NB4 (cell line): ENCODE results near the gene KCNJ14.

ENCODE experiments used
- DNase-seq: peaks from one replicate; pipeline ENCODE4 v3.0.0; 2010; ENCODE audit warnings: low read depth
- H3K4me3 ChIP-seq: one replicate; pipeline ENCODE4 v1.5.1; 2011; ENCODE audit warnings: mild to moderate bottlenecking, low read depth, low read length, moderate library complexity
- MYC ChIP-seq: IDR thresholded peaks from 2 replicates; pipeline ENCODE4 v1.6.1; 2011; ENCODE audit warnings: low read depth, low read length
- POLR2A ChIP-seq: IDR thresholded peaks from 2 replicates; pipeline ENCODE4 v1.6.1; 2011; ENCODE audit warnings: mild to moderate bottlenecking; ENCODE audit not compliant: insufficient read length; ENCODE audit errors: extremely low read depth
- TF ChIP-seq, protein P1 (sequence below): IDR thresholded peaks from 2 replicates; pipeline ENCODE4 v1.6.1; 2011; ENCODE audit warnings: low read depth, low read length
- TF ChIP-seq, protein P2 (sequence below): IDR thresholded peaks from one replicate; pipeline ENCODE4 v1.5.1; 2012; ENCODE audit warnings: low read depth, low read length

KCNJ14 gene

DNA sequence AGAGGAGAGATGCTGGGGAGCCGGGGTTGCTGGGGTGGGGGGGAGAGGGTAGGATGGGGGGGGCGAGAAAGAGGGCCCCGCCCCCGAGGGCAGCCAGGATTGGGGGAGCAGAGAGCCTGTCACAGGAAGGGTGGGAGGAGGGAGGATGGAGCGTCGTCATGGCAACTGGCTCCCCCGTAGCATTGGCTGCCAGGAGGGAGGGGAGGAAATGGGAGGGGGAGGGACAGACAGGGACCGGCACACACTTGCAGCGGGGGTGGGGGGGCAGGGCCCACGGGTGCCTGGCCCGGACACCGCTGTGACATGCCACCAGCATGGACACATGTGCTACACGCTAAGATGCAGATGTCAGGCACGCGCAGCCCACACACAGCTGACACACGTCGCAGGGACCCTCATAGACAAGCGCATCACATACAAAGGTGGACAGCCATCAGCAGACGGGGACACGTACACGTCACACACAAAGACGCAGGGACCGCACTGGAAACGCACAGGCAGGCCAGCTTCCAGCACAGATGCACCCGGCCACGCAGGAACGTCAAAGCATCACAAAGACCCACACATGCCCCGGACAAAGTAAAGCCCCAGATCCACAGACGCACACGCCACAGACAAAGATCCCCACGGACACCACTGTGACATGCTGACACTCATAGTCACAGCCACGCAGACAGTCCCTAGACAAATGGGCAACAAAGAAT is 56.6 kb downstream of the KCNJ14 start, which contains the start of gene LMTK3:
Gene LMTK3, minus strand, starts transcription at position 36 of the 704 bp plus-strand sequence. CDS start 259 bp downstream, outside the sequence.
- no peak within 1 kb of the TSS for H3K4me3 ChIP-seq
- DNase-seq, result peak; percentile 86
- TF ChIP-seq MYC (no peak), POLR2A (no peak)
- TF ChIP-seq, protein P1, sequence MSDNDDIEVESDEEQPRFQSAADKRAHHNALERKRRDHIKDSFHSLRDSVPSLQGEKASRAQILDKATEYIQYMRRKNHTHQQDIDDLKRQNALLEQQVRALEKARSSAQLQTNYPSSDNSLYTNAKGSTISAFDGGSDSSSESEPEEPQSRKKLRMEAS, result no peak
- TF ChIP-seq, protein P2, sequence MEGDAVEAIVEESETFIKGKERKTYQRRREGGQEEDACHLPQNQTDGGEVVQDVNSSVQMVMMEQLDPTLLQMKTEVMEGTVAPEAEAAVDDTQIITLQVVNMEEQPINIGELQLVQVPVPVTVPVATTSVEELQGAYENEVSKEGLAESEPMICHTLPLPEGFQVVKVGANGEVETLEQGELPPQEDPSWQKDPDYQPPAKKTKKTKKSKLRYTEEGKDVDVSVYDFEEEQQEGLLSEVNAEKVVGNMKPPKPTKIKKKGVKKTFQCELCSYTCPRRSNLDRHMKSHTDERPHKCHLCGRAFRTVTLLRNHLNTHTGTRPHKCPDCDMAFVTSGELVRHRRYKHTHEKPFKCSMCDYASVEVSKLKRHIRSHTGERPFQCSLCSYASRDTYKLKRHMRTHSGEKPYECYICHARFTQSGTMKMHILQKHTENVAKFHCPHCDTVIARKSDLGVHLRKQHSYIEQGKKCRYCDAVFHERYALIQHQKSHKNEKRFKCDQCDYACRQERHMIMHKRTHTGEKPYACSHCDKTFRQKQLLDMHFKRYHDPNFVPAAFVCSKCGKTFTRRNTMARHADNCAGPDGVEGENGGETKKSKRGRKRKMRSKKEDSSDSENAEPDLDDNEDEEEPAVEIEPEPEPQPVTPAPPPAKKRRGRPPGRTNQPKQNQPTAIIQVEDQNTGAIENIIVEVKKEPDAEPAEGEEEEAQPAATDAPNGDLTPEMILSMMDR, result no peak

DNA sequence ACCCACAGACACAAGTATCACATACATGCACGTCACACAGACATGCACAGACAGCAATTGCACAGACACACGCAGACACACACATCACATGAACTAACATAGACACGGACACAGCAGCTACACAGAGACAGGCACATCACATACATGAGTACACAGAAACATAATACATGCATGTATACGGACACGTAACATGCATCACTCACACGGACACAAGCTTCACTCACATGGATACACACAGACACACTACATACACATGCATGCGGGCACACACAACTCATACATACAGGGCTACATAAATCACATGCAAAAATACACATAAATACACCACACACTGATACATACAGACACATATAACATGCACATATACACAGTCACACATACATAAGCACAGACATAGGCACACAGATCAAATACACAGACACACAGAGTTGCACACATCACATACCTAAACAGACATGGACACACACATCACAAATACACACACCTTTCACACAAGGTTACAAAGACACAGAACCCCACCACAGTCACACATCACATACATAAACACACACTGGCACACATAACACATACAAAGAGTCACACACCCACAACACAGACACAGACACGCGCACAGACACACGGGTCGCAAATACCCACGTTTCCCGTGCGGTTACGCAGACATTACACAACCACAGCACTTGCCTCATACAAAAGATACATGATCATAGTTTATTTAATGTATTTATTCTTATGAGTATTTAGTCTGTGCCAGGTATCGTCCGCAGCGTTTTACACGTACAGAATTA is 57.3 kb downstream of the KCNJ14 start:
- peak overlapping the region; percentile 66 for H3K4me3 ChIP-seq
- peak; percentile 80 for DNase-seq
- no peak for TF ChIP-seq POLR2A
- TF ChIP-seq, protein P1, result no peak

DNA sequence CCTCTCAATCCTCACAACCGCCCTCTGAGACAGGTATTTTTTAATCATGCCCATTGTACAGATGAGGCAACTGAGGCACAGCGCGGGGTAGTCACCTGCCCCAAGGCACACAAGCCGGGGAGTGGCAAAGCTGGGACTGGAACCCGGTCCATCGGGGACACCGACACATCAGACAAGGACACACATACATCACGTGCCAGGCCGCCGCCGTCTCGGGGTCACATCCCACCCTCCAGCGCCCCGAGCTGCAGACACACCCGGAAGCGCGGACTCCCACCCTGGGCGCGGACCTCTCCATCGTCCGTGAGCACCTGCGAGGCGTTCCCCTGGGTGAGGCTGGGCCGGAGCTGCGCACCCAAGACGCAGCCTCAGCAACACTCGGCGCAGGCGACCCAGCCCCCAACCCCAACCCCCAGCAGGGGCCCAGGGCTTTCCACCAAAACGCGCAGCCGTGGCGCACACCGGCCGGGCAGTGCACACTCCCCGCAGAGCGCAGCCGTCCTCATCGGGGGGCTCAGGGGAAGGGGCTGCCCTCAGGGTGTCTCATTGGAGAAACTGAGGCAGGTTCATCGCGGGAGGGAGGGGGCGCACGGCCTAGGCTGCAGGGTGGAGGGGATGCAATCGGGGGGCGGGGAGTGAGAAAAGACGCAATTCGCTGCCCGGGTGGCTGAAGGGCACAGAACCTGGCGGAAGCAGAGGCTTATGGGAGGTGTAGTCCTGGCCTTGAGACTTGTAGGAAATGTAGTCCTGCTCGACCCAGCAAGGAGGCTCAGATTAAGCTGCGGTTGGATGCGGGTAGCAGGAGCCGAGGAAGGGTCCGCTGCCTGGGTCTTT is 58.1 kb downstream of the KCNJ14 start:
- H3K4me3 ChIP-seq, result peak overlapping the region; percentile 66
- TF ChIP-seq MYC (no peak), POLR2A (no peak)
- TF ChIP-seq, protein P2, result no peak
- TF ChIP-seq, protein P1, result no peak
- DNase-seq, result peak; percentile 97

DNA sequence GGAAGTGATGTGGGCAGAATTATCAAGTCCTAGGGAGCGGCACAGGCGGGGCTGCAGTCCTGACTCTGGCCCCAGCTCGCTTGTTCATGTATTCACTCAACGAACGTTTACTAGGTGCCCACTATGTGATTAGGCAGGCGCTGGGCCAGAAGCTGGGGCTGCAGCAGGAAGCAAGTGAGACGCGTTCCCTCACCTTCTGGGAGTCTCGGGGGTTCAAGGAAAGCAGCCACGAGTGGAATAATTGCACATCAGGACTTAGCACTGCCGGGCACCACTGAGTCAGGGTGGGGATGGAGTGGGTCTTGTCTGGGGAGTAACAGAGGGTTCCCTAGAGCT is 58.7 kb downstream of the KCNJ14 start:
- DNase-seq, result no peak
- H3K4me3 ChIP-seq, result peak overlapping the region; percentile 66
- no peak for TF ChIP-seq MYC
- TF ChIP-seq, protein P2, result no peak
- TF ChIP-seq POLR2A, result no peak
- TF ChIP-seq, protein P1, result no peak

DNA sequence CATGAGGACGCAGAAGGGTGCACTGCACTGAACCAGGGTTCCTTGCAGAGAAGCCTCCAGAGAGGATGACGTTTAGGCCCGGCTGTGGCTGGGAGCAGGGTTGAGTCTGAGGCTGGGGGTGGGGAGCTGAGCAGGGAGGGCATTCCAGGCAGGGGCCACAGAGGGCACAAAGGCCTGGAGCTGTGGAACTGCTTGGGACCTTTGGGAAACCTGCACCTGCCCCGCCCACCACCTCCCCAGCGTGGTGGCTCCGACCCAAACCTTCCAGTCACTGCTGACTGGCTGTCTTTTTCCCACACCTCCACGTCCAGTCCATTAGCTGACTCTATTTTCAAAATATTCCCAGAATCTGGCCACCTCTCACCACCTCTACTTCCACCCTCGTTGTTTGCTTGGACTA is 61.2 kb downstream of the KCNJ14 start:
- H3K4me3 ChIP-seq, result no peak overlapping the region
- DNase-seq, result no peak
- no peak for TF ChIP-seq POLR2A
- TF ChIP-seq, protein P1, result no peak
- TF ChIP-seq MYC, result no peak
- TF ChIP-seq, protein P2, result no peak
